HCT116 (cell line): ENCODE results near the gene CISD3.

Experiments used
- POLR2AphosphoS5 ChIP-seq: IDR thresholded peaks from 2 replicates; pipeline ENCODE4 v1.6.1; 2011; ENCODE audit warnings: mild to moderate bottlenecking, low read depth, low read length, moderate library complexity
- SP1 ChIP-seq: IDR thresholded peaks from 2 replicates; pipeline ENCODE4 v1.6.1; 2012; ENCODE audit warnings: low read depth
- YY1 ChIP-seq: IDR thresholded peaks from 2 replicates; pipeline ENCODE4 v1.6.1; 2011; ENCODE audit warnings: low read length, low read depth, moderate library complexity, mild to moderate bottlenecking; ENCODE audit not compliant: insufficient replicate concordance; ENCODE audit errors: extremely low read depth
- TF ChIP-seq, protein P1 (sequence below), 3 experiments: fragments of 200-600 bp in 1 of 3; sonication (generic) in 1 of 3; IDR thresholded peaks in 2 of 3; conservative IDR thresholded peaks in 1 of 3; 2 replicates each; pipeline ENCODE4 v1.5.1; 2012 to 2017; ENCODE audit warnings: low read depth in 2 of 3, low read length in 2 of 3, antibody characterized with exemption in 1 of 3, borderline replicate concordance in 1 of 3, control low read depth in 1 of 3, mild to moderate bottlenecking in 1 of 3, mixed read lengths in 1 of 3, mixed run types in 1 of 3, moderate library complexity in 1 of 3; ENCODE audit not compliant: insufficient read depth in 1 of 3
- TF ChIP-seq, protein P2 (sequence below): IDR thresholded peaks from 2 replicates; pipeline ENCODE4 v1.6.1; 2012

GRCh38 chr17:38719289-38719942 is 10.7 kb upstream of the CISD3 start:
- TF ChIP-seq SP1 (no peak), YY1 (no peak), POLR2AphosphoS5 (no peak)
- TF ChIP-seq, protein P1, sequence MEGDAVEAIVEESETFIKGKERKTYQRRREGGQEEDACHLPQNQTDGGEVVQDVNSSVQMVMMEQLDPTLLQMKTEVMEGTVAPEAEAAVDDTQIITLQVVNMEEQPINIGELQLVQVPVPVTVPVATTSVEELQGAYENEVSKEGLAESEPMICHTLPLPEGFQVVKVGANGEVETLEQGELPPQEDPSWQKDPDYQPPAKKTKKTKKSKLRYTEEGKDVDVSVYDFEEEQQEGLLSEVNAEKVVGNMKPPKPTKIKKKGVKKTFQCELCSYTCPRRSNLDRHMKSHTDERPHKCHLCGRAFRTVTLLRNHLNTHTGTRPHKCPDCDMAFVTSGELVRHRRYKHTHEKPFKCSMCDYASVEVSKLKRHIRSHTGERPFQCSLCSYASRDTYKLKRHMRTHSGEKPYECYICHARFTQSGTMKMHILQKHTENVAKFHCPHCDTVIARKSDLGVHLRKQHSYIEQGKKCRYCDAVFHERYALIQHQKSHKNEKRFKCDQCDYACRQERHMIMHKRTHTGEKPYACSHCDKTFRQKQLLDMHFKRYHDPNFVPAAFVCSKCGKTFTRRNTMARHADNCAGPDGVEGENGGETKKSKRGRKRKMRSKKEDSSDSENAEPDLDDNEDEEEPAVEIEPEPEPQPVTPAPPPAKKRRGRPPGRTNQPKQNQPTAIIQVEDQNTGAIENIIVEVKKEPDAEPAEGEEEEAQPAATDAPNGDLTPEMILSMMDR (IDR thresholded peaks at IDR 0.05 in 2 of 3, conservative IDR thresholded peaks at IDR 0.05 in 1 of 3; ENCODE audit: borderline replicate concordance in 1 of 3, insufficient read depth in 1 of 3, low read depth in 2 of 3, low read length in 2 of 3), result no peak
- TF ChIP-seq, protein P2, sequence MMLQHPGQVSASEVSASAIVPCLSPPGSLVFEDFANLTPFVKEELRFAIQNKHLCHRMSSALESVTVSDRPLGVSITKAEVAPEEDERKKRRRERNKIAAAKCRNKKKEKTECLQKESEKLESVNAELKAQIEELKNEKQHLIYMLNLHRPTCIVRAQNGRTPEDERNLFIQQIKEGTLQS, result no peak
